HG02642 (cell line): ENCODE results near the gene LRRC74B.
A peak's percentile ranks its signal among the peaks of the same experiment; 100 is the strongest.
"Not testable (repeated sequence)": the region's sequence is repeated elsewhere in the genome, so short reads cannot be mapped to it uniquely, and the experiment has no call there.

Source experiments
- ATAC-seq: cut with Tn5 transposase; IDR thresholded peaks from one replicate; pipeline ENCODE4 v1.9.1; 2021; ENCODE audit warnings: mild to moderate bottlenecking; ENCODE audit not compliant: unreplicated experiment, poor library complexity

LRRC74B gene, protein sequence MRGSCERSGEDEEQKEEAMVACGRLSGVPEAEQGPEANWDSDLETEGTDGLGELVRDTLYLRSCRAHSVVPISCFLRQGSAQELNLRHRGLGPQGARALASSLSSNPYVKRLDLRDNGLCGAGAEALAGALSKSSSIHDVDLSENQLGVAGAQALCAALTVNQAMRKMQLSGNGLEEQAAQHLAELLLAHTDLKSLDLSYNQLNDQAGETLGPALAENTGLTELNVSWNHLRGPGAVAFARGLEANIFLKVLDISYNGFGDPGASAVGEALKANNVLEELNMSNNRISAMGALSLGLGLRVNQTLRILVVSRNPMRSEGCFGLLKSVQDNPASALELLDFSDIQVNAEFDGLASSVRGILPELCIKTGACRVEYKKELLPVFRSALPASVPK

DNA sequence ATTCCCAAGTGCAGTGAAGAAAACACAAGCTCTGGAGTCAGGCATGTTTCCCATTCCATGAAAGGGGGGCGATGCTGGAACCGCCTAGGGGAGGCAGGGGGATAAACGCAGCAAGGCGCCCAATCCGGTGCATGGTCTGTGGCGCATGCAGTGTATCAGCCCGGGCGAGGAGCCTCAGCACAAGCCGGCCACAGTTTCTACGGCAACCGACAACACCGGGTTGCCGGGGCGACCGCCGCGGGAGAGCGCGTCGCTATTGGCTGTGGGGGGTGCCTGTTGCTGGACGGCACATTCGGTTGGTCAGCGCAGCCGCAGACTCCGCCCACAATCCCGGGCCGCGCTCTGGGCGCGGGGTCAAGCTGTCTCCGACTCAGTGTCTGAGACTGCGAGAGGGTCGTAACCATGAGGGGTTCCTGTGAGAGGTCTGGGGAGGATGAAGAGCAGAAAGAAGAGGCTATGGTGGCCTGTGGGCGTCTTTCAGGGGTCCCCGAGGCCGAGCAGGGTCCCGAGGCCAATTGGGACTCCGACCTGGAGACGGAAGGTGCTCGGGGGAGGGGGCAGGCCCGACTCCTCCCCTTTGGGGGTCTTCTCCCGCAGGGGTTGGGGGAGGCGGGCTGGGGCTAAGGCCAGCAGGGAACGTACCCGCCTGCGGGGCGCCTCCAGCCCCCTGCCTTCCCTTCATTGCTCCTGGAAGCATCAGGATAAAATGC is at the start of gene LRRC74B:
LRRC74B (plus strand) TSS at position 362 of the 710 bp plus-strand sequence; CDS start at position 403, 41 bp downstream.
- peak; percentile 77 for ATAC-seq

DNA sequence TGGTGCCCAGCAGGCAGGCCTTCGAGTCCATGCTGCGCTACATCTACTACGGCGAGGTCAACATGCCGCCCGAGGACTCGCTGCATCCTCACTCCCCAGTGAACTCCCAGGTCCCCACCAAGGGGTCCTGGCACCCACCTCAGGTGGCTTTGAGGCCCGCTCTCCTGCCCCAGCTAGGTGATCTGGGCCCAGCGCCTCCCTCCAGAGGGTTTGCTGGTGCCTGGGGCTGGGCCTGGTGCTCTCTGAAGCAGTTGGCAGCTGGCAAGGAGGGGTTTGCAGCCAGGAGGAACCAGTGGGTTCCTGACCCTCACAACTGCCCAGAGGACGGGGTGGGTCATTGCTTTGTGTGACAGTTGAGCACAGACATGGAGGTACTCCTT is 49.7 kb upstream of the LRRC74B start:
- ATAC-seq, result no peak

DNA sequence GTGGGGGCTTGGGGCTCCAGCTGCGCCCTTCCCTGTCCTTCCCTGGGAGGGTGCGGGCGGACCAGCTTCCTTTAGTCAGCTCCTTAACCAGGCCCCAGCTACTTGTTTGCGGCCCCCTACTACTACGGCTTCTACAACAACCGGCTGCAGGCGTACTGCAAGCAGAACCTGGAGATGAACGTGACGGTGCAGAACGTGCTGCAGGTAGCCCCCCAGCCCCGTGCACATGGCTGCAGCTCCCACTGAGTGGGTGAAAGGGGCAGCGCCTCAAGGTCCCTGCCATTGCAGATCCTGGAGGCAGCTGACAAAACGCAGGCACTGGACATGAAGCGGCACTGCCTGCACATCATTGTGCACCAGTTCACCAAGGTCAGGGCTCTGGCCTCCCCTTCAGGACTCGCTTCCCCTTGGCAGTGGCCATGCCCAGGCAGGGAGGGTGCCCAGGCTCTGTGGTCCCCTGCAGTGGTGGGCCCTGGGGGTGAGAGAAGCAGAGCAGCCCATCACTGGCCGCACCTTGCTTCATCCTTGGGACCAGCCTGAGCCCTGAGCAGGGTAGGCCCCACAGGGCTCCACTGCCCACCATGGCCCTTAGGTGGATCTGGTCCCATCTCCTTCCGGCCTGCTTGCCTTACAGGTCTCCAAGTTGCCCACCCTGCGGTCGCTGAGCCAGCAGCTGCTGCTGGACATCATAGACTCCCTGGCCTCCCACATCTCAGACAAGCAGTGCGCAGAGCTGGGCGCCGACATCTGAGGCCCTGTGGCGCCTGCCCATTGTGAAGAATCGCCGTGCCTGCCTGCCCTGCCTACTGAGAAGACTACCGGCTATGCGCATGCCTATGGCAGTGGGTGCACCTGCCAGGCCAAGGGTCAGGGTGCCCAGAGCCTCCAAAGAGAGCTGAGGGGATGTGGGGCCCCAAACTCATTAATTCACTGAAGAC is 48.9 kb upstream of the LRRC74B start:
- no peak for ATAC-seq

DNA sequence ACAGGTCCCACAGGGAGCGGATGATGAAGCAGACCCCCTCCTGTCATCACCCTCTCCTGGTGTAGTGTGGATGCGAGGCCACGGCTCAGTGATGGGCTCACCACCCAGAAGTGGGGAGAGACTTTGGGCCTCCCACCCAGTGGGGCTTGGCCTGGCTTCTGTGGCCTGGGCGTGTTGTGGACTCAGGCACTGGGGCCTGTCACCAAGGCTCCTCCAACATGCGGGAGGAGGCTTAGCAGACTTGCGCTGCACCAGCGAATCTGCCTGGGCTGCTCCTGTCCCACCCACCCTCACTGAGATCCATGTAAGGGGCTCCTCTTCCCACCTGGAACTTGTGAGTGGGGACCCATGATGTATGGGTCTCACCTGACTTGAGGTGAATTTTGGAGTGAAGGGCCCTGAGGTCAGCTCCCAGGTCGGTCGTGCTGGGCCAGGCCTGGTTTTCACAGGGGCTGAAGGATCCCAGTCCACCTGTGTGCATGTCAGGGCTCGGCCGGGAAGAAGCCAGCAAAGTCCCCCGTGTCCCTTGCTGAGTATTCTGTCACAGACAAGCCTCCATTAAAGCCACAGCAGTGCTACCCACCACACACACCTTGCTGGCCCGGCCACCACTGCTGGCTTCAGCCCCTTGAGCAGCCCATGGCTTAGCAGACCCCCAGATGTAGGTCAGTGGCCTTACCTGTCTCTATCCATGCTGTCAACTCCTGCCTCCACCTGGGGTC is 48.0 kb upstream of the LRRC74B start:
- no peak for ATAC-seq

DNA sequence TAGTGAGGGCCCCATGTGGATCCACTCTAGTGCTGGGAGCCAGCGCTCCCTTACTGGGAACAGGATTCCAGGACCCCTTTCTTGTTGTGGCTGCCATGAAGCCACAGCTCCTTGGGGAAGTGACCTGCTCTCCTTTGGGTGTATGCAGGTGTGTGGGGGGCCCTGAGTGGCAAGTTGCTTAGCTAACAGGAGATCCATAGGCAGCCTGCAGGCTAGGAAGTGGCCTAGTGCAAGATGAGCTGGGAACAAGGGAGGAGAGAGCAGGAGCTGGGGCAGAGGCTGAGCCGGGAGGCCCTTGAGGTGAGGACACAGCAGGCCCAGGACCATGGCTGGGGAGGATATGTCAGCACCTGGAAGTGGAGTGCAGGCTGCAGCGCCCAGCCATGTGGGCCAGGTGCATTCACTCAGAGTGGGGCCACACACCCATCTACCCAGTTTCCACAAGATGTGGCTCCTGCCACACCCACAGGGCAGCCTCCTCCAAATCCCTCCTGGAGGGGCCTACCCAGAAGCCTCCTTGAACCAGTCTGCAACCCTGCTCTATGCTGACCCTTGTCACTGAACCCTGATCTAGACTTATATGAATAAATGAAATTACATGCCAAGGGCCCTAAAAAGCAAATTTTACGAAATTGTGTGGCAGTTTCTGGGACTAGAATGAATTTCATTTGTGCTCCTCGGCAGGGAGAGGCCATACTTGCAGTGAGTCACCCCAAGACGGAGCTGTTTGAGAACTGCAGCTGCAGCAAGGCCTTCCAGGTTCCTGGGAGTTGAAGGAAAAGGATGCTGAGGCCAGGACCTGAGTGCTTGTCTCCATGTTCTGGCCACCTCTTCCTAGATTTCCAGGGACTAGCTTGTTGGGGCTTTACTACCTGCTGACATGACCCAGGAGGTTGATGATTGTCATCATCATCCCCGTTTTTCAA is 47.1 kb upstream of the LRRC74B start:
- ATAC-seq, result no peak

DNA sequence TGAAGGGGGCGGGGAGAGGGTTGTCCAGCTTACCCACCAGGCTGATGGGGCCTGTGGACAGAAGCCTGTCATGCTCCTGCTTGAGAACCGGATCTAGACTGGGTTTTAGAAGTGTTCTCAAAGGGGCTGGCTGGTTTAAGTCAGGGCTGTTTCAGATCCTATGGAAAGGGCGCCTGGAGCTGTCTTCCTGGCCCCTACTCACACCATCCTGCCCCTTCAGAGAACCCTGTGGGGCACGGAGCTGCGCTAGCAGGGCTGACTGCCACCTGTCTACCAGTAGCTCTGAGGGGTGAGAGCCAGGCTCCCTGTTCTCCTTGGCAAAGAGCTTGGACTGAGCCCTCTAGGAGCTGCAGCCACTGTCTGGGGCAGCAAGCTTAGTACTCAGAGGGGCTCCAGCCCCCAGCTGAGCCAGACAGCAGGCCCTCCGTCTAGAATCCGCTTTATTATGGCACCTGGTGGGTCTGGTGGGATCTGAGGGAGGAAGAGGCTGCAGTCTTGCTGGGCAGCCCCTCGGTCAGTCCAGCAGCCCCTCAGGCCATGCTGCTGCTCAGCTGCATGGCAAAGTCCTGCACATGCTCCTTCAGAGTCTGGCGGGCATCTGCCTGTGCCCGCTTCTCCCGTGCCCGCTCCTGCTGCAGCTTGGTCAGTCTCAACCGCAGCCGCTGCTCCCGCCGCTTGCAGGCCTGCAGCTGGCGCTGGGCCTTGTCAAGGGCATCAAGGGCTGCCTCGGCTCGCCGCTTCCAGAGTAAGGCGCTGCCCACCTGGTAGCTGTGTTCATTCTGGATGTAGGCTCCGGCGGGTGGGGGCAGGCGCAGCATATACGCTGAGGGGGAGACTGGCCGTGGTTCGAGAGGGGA is 46.2 kb upstream of the LRRC74B start:
- ATAC-seq, result no peak

DNA sequence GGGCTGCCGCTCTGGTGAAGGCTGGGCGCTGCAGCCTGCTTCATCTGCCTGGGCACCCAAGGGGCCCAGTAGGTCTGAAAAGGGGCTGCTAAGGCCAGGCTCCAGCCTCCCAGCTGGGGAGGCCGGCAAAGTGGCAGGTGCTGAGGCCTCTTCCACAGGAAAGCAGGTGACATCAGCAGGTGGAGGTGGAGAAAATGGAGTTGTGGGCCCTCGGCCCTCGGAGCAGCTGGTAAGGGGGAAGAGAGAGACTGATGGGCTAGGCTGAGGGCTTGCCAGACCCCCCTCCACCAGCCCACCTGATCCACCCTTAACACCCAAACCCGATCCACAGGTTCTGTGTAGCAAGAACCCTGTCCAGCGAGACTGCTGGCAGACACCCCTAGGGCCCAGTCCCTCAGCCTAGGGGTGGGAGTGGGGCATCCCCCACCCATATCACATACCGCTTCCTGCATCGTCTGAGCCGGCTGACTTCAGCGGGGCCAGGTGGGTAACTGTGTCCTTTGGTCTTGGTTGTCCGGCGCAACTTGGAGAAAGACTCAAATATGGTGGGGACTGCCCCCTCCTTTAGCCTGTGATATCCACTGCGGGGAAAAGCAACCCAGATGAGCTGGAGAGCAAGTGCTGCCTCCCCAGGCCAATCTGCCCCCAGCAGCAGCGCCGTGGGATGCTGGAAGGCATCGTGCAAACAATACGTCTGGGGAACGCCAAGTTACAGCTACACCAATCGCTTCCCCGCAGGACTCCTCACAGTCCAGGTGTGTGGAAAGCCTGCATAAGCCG is 45.3 kb upstream of the LRRC74B start:
- ATAC-seq, result no peak

DNA sequence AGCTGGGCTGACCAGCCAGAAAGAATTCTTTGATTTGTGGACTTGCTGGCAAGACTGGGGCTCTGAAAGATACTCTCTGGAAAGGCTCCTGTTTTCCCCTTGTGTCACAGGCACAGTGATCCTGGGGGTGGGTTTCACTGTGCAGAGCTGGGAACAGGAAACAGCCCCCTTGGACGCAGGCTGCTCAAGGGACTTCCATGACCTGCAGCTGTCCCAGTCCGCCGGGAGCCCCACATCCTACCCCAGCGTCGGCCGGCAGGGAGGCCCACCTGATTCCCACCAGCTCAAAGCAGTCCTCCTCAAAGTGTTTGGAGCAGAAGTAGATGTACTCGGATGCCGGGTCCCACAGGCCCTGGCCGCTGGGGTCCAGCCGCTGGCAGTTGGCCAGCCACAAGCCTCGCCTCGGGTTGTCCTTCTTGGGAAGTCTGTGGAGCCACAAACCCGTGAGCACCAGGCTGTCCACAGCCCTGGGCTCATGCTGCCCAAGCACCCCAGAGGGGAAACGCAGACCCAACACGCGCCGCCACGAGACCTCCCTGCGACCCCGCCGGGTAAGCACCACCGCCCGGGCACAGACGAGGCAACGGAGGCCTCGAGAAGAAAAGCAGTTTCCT is 44.7 kb upstream of the LRRC74B start:
- no peak for ATAC-seq

DNA sequence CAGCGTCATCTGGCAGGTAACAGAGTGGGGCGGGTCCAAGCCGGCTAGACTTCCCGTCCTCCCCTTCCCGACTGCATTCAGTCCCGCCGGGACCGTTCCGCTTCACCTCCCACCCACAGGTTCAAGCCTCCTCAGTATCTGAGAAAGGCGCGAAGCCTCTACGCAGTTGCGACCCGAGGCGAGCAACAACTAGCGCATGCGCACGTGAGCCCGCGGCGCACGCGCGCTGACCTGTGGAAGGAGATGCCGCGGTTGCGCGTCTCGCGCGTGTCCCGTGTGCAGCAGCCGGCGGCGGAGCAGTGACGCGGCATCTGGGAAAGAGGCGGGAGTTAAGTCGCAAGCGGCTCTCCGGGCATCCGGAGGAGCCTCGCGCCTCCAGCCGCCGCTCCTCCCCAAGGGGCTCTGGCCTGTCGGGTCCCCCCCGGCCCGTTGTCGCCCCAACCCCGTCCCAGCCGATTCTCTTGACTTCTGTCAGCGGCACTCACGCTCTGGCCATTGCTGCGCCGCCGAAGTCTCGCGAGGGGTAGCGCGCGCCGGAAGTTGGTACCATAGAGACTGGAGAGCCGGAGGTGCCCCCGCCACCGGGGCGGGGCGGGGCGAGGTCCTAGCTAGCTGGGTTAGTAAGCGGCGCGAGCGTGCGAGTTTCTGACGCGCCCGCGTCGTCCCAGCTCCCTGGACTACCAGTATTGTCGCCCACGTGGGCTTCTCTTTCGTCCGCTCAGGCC is 44.0 kb upstream of the LRRC74B start, which contains the start of gene THAP7:
THAP7 (minus strand) TSS at position 518 of the 725 bp plus-strand sequence; CDS start at position 311, 207 bp downstream.
- peak; percentile 88 for ATAC-seq

DNA sequence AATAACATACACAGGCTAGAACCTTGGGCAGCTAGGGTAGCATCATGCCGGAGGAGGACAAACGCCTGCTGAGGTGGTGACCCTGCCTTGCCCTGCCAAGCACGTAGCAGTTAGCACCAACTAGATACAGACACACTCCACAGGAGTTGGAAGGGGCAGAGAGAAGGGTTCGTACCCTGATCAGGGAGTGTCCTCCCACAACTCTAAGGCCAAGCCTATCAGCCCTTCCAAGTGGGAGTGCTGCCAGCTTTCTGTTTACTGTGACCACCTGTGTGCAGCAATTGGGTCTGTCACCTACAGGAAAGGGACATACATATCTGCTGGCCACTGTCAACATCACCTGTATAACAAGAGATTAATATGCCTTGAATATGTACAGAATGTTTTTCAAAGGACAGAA is 42.0 kb upstream of the LRRC74B start:
- no peak for ATAC-seq

DNA sequence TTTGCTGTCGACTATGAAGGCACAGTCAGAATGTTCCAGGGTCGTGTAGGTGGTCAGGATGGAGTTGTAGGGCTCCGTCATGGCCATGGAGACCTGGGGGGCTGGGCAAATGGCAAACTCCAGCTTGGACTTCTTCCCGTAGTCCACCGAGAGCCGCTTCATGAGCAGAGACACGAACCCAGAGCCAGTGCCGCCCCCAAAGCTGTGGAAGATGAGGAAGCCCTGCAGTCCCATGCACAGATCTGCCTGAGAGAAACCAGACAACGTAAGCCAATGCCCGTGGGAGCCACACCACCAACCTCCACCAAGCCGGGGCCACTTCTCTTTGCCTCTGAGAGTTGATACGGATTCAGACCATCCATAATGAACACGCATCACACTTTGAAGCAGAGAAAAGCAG is 36.5 kb upstream of the LRRC74B start:
- not testable (repeated sequence) for ATAC-seq

DNA sequence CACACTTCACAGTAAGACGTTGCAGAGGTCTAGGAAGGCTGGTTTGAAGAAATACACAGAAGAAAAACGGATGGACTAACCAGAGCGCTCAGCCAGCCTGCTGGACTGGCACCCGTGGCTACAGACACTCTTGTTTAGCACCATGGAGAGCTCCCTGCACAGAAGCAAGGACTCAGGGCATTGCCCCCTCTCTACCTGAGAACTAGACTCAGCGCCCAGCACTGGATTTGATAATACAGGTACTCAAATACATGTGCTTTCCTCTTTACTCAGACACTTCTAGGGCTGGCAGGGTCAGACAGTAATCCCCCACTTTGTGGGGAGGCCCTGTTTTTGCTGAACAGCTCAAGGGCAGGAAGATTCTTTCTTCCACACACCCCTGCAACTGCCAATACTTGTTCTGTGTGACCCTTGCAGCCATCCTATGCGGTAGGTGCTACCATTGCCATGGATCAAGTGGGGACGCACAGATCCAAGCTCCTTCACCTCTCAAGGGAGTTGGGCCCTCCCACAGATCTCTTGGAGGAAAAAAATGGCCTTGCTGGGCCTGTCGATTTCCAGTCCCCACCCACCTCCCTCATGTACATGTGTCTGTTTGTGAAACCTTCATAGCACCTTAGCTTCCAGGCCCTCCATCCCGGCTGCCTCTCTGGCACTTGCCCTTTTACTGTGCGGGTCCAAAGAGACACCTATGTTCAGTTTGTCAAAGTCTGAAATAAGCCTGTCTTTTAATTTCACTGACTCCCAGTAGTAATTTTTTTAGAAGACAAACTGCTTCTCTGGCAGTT is 35.9 kb upstream of the LRRC74B start:
- ATAC-seq, result no peak

DNA sequence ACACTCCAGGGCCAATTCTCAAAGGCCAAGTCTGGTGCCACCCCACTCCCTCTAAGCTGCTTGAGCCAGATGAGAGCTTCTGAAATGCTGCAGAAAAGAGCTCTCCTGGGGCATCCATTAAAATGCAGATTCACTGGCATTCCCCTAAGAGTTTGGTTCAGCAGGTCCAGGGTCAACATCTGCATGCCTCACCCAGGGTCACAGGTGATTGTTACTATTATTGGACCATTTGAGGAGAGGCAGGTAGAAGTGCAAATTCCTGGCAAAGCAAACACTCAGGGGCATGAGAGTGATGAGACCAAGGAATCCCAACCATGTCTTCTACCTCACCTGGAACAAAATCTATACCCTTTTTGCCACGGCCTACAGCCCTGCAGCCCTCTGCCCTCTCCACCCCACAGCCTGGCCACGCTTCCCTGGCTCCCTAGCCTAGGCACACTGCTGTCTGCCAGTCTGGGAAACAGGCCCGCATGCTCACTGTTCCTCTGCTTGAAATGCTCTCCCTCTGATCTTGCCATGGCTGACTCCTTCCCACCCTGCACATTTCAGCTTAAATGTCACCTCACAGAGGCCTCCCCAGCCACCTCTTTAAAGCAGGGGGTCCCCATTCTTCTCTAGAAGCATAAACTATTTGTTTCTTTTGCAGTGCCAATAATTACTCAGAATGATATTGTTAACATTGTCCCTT is 35.2 kb upstream of the LRRC74B start:
- no peak for ATAC-seq

DNA sequence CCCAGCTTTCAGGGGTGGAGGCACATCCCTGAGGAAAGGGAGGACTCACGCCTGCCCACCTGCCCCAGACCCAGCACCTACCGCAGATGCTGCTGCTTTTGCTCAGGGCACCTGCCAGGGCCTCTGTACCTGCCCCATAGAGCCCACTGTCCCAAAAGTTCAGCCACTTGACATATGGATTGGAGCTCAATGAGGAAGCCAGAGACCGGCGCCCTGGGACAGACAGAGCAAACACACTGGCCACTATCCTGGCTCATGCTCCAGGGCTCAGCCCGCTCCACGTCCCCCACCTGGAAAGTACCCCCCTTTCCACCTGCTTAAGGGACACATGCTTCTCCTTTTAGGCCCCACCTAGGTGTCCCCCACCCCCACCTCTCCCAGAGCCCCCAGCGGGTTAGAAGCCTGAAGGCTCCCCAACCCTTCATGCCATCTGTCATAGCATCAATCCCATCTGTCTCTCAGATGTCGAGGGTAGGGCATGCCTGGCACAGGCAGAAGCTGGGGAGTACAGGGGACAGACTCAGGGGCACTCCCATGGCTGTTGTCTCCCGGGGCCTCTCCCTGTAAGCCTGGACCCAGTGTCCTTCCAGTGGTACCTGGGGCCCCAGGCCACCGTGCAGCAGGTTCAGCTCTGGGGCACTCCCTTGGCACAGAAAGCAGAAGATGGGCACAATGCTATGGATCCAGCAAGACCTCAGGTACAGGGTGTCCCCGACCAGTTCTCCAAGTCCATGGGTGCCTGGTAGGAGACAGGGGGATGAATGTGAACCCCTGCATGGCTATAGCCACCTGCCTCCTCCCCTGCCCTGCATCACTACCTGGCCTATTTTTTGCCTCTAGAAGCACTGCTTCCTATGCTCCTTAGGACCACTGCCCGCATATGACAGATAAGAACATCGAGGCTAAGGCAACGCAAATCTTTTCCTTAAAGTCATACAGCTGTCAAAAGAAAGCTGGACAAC is 33.0 kb upstream of the LRRC74B start:
- ATAC-seq, result no peak
